ENCODE data around the gene EIF3C.
"Not testable (repeated sequence)": the region's sequence is repeated elsewhere in the genome, so short reads cannot be mapped to it uniquely, and the experiment has no call there.

The EIF3C gene, protein sequence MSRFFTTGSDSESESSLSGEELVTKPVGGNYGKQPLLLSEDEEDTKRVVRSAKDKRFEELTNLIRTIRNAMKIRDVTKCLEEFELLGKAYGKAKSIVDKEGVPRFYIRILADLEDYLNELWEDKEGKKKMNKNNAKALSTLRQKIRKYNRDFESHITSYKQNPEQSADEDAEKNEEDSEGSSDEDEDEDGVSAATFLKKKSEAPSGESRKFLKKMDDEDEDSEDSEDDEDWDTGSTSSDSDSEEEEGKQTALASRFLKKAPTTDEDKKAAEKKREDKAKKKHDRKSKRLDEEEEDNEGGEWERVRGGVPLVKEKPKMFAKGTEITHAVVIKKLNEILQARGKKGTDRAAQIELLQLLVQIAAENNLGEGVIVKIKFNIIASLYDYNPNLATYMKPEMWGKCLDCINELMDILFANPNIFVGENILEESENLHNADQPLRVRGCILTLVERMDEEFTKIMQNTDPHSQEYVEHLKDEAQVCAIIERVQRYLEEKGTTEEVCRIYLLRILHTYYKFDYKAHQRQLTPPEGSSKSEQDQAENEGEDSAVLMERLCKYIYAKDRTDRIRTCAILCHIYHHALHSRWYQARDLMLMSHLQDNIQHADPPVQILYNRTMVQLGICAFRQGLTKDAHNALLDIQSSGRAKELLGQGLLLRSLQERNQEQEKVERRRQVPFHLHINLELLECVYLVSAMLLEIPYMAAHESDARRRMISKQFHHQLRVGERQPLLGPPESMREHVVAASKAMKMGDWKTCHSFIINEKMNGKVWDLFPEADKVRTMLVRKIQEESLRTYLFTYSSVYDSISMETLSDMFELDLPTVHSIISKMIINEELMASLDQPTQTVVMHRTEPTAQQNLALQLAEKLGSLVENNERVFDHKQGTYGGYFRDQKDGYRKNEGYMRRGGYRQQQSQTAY

DNA sequence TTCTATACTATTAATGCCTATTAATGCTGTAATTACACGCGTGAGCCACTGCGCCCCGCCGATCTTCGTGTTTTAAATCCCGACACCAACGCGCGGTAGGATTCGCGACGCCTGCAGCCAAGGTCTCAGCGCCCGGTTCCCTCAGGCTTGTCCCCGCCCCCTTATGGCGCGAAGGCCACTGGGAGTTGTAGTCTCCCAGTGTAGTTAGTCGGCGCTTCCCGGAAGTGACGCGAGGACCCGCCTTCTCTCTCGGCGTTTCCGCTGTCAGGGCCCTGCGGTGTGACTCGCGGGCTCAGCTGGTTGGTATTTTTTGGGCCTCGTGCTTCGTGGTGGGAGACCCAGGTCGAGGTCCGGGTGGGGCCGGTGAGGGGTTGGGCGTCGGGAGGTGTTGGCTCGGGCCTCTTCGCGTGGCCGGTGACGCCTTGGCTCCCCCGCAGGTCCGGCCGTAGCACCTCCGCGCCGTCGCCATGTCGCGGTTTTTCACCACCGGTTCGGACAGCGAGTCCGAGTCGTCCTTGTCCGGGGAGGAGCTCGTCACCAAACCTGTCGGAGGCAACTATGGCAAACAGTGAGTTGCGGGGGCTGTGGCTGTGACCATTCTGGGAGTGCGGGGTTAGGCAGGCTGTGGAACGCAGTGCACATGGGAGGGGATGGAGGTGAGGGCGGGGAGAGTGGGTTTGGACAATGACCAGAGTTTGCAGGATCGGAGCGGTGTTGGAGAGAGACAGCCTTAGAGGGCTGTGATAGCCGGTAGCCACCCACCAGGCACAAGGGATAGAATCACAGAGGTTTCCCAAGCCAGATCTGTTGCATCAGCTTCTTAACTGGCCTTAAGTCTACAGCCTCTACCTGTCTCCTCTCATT is at the start of gene EIF3C:
Gene EIF3C, plus strand, starts transcription at position 245 of the 864 bp plus-strand sequence. Its CDS starts 223 bp downstream, at position 468.
- H3K4me1 ChIP-seq (ENCODE audit: control insufficient read depth in 1 of 2, insufficient read depth in 2 of 2, low read length in 2 of 2); H3K9me3 ChIP-seq (ENCODE audit: control insufficient read depth in 1 of 2, low read length in 2 of 2); H3K36me3 ChIP-seq (ENCODE audit: control insufficient read depth in 1 of 2, insufficient read depth in 2 of 2, low read length in 2 of 2); H3K27me3 ChIP-seq (ENCODE audit: low read depth, low read length); H3K4me3 ChIP-seq (ENCODE audit: low read depth in 1 of 2, low read length in 2 of 2); H3K27ac ChIP-seq (ENCODE audit: low read length): not testable (repeated sequence)

DNA sequence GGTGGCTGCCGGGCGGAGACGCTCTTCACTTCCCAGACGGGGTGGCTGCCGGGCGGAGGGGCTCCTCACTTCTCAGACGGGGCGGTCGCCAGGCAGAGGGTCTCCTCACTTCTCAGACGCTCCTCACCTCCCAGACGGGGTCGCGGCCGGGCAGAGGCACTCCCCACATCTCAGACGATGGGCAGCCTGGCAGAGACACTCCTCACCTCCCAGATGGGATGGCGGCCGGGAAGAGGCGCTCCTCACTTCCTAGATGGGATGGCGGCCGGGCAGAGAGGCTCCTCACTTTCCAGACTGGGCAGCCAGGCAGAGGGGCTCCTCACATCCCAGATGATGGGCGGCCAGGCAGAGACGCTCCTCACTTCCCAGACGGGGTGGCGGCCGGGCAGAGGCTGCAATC is 45.0 kb upstream of the EIF3C start:
- not testable (repeated sequence) for H3K4me3 ChIP-seq (ENCODE audit: low read depth in 1 of 2, low read length in 2 of 2); H3K36me3 ChIP-seq (ENCODE audit: control insufficient read depth in 1 of 2, insufficient read depth in 2 of 2, low read length in 2 of 2); H3K27me3 ChIP-seq (ENCODE audit: low read depth, low read length)

DNA sequence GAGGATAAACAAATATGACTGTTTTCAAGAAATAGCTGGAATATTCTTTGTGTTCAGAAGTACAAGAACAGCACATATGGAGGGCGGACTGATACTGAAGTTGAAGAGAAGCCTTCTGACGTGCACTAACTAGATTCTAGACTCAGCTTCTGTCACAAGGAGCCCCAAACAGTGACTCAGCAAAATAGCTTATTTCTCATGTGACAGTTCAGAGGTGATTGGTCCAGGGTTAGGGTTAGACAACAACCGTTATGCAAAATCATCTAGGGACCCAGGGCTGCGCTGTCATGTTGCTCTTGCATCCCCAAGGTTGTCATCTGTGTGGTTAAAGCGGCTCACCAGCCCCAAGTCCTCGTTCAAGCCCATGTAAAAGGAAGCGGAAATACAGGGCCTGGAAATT is 43.8 kb upstream of the EIF3C start:
- not testable (repeated sequence) for H3K4me3 ChIP-seq (ENCODE audit: low read depth in 1 of 2, low read length in 2 of 2); H3K36me3 ChIP-seq (ENCODE audit: control insufficient read depth in 1 of 2, insufficient read depth in 2 of 2, low read length in 2 of 2); H3K9me3 ChIP-seq (ENCODE audit: control insufficient read depth in 1 of 2, low read length in 2 of 2); H3K27me3 ChIP-seq (ENCODE audit: low read depth, low read length); H3K4me1 ChIP-seq (ENCODE audit: control insufficient read depth in 1 of 2, insufficient read depth in 2 of 2, low read length in 2 of 2); H3K27ac ChIP-seq (ENCODE audit: low read length)

More for the DNA sequence above, 45.0 kb upstream of the EIF3C start:
- H3K9me3 ChIP-seq (ENCODE audit: control insufficient read depth in 1 of 2, low read length in 2 of 2); H3K27ac ChIP-seq (ENCODE audit: low read length); H3K4me1 ChIP-seq (ENCODE audit: control insufficient read depth in 1 of 2, insufficient read depth in 2 of 2, low read length in 2 of 2): not testable (repeated sequence)

DNA sequence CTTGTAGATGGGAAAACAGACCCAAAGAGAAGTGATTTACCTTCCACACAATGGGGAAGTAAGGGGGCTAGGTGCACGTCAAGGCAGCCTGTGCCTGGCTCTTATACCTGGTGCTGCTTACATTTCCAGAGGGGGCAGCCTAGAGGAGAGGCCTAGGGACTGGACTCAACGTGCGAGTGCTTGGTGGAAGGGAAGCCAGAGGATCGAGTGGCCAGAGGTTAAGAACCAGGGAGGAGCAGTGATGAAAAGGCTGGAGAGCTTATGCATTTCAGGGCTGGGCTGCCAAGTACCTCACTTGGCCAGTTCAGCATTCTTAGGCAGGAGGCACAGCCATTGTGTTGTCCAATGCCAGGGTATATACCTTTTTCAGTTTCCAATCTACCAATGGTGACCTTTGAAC is 43.1 kb upstream of the EIF3C start:
- H3K9me3 ChIP-seq (ENCODE audit: control insufficient read depth in 1 of 2, low read length in 2 of 2); H3K27ac ChIP-seq (ENCODE audit: low read length); H3K36me3 ChIP-seq (ENCODE audit: control insufficient read depth in 1 of 2, insufficient read depth in 2 of 2, low read length in 2 of 2); H3K27me3 ChIP-seq (ENCODE audit: low read depth, low read length); H3K4me3 ChIP-seq (ENCODE audit: low read depth in 1 of 2, low read length in 2 of 2); H3K4me1 ChIP-seq (ENCODE audit: control insufficient read depth in 1 of 2, insufficient read depth in 2 of 2, low read length in 2 of 2): not testable (repeated sequence)

DNA sequence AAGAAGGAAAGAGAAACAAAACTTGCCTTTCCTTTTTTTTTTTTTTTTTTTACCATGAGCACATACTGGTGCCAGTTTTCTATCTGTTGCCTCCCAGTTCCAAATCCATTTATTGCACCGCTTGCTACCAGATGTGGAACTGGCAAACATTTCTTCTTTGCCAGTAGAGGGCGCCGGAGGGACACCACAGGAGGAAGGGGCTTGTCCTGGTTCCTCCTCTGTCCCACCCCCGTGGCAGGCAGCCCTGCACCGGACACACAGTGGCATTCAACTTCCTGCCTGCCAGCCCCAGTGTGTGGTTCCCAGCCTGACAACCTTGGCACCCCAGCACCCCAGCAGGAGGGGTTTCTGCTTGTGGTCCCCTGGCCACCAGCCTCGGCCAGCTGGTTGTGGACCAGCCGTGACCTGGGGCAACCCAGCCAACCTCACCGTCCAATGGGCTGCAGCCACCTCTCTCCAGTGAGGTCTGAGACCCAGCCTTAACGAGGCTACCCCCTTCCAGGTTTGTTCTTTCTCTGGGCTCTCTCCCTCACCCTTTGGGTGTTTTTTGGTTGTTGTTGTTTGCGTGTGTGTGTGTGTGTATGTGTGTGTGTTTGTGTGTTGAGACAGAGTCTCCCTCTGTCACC is 22.8 kb upstream of the EIF3C start:
- H3K4me3 ChIP-seq (ENCODE audit: low read depth in 1 of 2, low read length in 2 of 2); H3K27ac ChIP-seq (ENCODE audit: low read length); H3K9me3 ChIP-seq (ENCODE audit: control insufficient read depth in 1 of 2, low read length in 2 of 2); H3K27me3 ChIP-seq (ENCODE audit: low read depth, low read length); H3K36me3 ChIP-seq (ENCODE audit: control insufficient read depth in 1 of 2, insufficient read depth in 2 of 2, low read length in 2 of 2); H3K4me1 ChIP-seq (ENCODE audit: control insufficient read depth in 1 of 2, insufficient read depth in 2 of 2, low read length in 2 of 2): not testable (repeated sequence)

DNA sequence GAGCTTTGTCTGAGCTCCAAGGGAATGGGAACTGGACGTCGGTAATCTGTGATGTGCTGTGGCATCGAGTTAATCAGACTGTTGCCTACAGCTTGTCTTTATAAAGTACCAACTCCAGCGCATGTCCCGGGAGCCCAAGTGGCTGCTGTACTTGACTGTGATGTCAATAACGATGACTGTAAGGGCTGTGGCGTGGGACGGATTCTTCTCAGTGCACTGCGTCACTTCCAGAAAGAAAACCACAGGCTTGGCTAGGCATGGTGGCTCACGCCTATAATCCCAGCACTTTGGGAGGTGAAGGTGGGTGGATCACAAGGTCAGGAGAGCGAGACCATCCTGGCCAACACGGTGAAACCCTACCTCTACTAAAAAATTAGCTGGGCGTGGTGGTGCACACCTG is 21.8 kb upstream of the EIF3C start:
- not testable (repeated sequence) for H3K36me3 ChIP-seq (ENCODE audit: control insufficient read depth in 1 of 2, insufficient read depth in 2 of 2, low read length in 2 of 2); H3K4me3 ChIP-seq (ENCODE audit: low read depth in 1 of 2, low read length in 2 of 2); H3K27me3 ChIP-seq (ENCODE audit: low read depth, low read length); H3K4me1 ChIP-seq (ENCODE audit: control insufficient read depth in 1 of 2, insufficient read depth in 2 of 2, low read length in 2 of 2); H3K27ac ChIP-seq (ENCODE audit: low read length); H3K9me3 ChIP-seq (ENCODE audit: control insufficient read depth in 1 of 2, low read length in 2 of 2)

DNA sequence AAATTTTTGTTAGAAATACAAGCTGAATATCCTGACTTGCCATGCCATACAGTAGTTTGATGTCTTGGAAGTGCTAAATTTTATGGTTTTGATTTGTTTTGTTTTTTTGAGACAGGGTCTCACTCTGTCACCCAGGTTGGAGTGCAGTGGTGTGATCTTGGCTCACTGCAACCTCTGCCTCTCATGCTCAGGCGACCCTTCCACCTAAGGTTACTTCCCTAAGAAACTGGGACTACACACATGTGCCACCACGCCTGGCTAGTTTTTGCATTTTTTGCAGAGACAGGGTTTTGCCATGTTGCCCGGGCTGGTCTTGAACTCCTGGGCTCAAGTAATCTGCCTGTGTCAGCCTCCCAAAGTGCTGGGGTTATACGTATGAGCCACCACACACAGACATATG is 19.5 kb upstream of the EIF3C start:
- H3K9me3 ChIP-seq (ENCODE audit: control insufficient read depth in 1 of 2, low read length in 2 of 2), result not testable (repeated sequence)

DNA sequence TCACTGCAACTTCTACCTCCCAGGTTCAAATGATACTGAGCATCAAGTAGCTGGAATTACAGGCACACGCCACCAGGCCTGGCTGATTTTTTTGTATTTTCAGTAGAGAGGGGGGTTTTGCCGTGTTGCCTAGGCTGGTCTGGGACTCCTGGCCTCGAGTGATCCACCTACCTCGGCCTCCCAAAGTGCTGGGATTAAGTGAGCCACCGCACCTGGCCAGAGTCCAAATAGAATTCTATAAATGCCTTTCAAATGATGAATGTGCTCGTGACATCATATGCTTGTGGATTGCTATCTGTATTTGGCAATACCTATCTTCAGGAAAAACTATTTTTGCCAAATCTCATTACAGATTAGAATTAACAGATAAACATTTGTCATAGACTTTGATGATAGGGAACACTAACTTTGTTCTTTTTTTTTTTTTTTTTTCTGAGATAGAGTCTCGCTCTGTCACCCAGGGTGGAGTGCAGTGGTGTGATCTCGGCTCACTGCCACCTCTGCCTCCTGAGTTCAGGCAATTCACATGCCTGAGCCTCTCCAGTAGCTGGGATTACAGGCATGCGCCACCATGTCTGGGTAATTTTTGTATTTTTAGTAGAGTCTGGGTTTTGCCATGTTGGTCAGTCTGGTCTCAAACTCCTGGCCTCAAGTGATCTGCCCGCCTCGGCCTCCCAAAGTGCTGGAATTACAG is 17.9 kb upstream of the EIF3C start:
- not testable (repeated sequence) for H3K4me3 ChIP-seq (ENCODE audit: low read depth in 1 of 2, low read length in 2 of 2); H3K9me3 ChIP-seq (ENCODE audit: control insufficient read depth in 1 of 2, low read length in 2 of 2); H3K4me1 ChIP-seq (ENCODE audit: control insufficient read depth in 1 of 2, insufficient read depth in 2 of 2, low read length in 2 of 2); H3K27ac ChIP-seq (ENCODE audit: low read length); H3K27me3 ChIP-seq (ENCODE audit: low read depth, low read length); H3K36me3 ChIP-seq (ENCODE audit: control insufficient read depth in 1 of 2, insufficient read depth in 2 of 2, low read length in 2 of 2)

More for the DNA sequence above, 19.5 kb upstream of the EIF3C start:
- not testable (repeated sequence) for H3K27ac ChIP-seq (ENCODE audit: low read length); H3K4me3 ChIP-seq (ENCODE audit: low read depth in 1 of 2, low read length in 2 of 2); H3K4me1 ChIP-seq (ENCODE audit: control insufficient read depth in 1 of 2, insufficient read depth in 2 of 2, low read length in 2 of 2); H3K27me3 ChIP-seq (ENCODE audit: low read depth, low read length); H3K36me3 ChIP-seq (ENCODE audit: control insufficient read depth in 1 of 2, insufficient read depth in 2 of 2, low read length in 2 of 2)

DNA sequence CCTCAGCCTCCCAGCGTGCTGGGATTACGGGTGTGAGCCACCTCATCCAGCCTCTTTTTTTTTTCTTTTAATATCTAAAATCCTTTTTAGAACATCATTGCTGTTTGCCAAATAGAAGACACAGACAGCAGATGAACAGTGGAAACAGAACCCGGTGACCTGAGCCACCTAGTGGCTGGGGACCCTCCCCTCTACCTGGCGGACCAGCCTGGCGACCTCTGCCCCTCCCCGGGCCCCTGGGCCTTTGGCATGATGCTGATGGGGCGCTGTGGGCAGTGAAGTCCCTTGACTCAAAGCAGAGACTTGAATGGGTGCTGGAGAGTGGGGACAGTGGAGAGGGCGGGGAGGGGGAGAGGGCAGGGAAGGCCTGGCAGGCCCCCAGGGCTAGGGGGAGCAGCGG is 11.5 kb upstream of the EIF3C start:
- not testable (repeated sequence) for H3K27me3 ChIP-seq (ENCODE audit: low read depth, low read length); H3K4me3 ChIP-seq (ENCODE audit: low read depth in 1 of 2, low read length in 2 of 2); H3K27ac ChIP-seq (ENCODE audit: low read length); H3K36me3 ChIP-seq (ENCODE audit: control insufficient read depth in 1 of 2, insufficient read depth in 2 of 2, low read length in 2 of 2); H3K9me3 ChIP-seq (ENCODE audit: control insufficient read depth in 1 of 2, low read length in 2 of 2); H3K4me1 ChIP-seq (ENCODE audit: control insufficient read depth in 1 of 2, insufficient read depth in 2 of 2, low read length in 2 of 2)

DNA sequence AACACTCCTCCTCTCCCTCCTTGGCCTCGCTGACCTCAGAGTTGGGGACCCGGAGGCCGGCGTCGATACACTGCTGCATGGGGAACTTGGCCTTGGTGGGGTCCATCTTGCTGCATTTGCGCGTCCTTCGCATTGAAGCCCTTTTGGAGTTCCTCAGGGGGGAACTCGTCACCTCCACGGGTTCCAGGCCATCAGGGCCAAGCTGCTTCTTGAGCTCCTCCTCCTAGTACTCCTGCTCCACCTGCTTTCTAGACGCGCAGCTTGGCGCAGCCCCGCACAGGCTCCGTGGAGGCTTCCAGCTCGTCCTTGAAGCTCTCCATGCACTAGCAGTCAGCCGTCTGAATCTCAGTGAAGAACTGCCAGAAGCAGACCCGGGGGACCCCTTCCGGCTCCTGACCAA is 10.9 kb upstream of the EIF3C start:
- H3K9me3 ChIP-seq (ENCODE audit: control insufficient read depth in 1 of 2, low read length in 2 of 2); H3K4me1 ChIP-seq (ENCODE audit: control insufficient read depth in 1 of 2, insufficient read depth in 2 of 2, low read length in 2 of 2); H3K4me3 ChIP-seq (ENCODE audit: low read depth in 1 of 2, low read length in 2 of 2); H3K27me3 ChIP-seq (ENCODE audit: low read depth, low read length); H3K36me3 ChIP-seq (ENCODE audit: control insufficient read depth in 1 of 2, insufficient read depth in 2 of 2, low read length in 2 of 2); H3K27ac ChIP-seq (ENCODE audit: low read length): not testable (repeated sequence)
